Stimulated activated CD4-positive, alpha-beta T cell treated with anti-CD3 and anti-CD28 coated beads, TNF-alpha, amount 100 ng/mL, for 48 hours (primary cell): ENCODE results near the gene ATF6.
"Not testable (repeated sequence)": the region's sequence is repeated elsewhere in the genome, so short reads cannot be mapped to it uniquely, and the experiment has no call there.

ENCODE experiments used
- DNase-seq, 3 donors: peaks; one replicate each; pipeline ENCODE4 v3.0.0-alpha.2; 2020; ENCODE audit warnings: low read depth in 3 of 3

Gene ATF6

GRCh38 chr1:161781995-161782394 lies 15.9 kb downstream of the ATF6 start:
- no peak for DNase-seq

DNA sequence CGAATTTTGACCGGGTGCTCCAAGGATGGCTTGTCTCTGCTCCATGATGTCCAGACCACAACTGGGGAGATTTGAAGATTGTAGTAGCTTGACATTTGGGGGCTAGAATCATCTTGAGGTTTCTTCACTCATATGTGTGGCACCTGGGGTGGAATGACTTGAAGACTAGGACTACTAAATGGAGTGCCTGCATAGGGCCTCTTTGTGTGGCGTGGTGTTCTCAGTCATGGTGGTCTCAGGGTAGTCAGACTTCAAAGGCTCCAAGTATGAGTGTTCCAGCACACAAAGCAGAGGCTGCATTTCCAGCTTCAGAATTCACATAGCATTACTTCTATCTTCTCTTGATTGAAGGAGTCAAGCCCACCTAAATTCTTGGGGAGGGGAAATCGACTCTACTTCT lies 16.8 kb downstream of the ATF6 start:
- DNase-seq: no peak

DNA sequence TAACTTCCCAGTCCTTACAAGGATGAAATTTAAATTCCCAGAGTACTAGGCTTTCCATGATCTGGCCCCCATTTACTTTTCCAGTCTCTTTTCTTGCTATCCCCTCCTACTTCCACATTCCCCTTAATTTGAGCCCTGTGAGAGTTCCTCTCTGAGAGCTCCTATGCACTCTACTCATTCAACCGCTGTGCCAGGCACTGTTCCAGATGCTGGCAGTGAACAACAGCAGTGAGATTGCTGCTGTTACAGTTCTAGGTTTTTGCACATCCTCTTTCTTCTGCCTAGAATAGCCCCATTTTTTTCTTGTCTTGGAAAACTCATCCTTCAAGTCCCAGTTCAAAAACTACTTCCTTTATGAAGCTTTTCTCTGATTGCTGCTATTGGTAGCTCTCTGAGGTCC lies 18.8 kb downstream of the ATF6 start:
- DNase-seq: no peak

GRCh38 chr1:161787355-161787754 lies 21.2 kb downstream of the ATF6 start:
- no peak for DNase-seq

- DNase-seq: no peak
Measured at GRCh38 chr1:161790587-161791317, 24.6 kb downstream of the ATF6 start.

GRCh38 chr1:161791904-161792655 lies 26.0 kb downstream of the ATF6 start:
- DNase-seq: no peak

DNA sequence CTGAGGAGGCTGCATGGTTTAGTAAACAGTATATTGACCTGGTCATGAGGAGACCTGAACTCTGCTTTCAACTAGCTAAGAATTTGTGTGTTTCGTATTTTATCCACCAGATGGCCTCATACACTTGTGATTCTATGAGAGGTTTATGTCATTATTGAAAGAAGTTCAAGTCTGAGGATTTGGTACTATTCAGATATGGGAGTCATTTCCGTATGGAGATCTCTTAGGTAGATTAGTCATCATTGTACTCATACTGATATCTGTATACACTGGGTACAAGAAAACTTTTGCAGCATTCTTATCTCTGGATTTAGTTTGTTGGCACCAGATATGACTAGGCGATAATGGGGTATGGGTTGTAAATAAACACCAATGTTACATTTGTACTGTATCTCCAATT lies 26.6 kb downstream of the ATF6 start:
- no peak for DNase-seq

- DNase-seq: no peak
Measured at GRCh38 chr1:161799792-161800191, 33.7 kb downstream of the ATF6 start.

DNA sequence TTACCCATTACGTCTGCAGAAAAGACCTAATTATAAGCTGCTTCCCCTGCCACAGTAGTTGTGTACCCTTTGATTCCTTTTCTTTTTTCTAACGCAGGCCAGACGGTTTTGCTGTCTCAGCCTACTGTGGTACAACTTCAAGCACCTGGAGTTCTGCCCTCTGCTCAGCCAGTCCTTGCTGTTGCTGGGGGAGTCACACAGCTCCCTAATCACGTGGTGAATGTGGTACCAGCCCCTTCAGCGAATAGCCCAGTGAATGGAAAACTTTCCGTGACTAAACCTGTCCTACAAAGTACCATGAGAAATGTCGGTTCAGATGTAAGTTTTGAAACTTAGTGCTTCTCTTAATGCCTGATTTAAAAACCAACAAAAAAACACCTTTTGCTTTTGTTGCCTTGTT lies 35.8 kb downstream of the ATF6 start:
- DNase-seq: no peak

- DNase-seq: no peak
Measured at GRCh38 chr1:161803181-161803580, 37.1 kb downstream of the ATF6 start.

GRCh38 chr1:161805399-161806197 lies 39.5 kb downstream of the ATF6 start:
- DNase-seq: no peak

DNA sequence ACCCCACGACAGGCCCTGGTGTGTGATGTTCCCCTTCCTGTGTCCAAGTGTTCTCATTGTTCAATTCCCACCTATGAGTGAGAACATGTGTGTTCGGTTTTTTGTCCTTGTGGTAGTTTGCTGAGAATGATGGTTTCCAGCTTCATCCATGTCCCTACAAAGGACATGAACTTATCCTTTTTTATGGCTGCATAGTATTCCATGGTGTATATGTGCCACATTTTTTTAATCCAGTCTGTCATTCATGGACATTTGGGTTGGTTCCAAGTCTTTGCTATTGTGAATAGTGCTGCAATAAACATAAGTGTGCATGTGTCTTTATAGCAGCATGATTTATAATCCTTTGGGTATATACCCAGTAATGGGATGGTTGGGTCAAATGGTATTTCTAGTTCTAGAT lies 43.1 kb downstream of the ATF6 start:
- DNase-seq: not testable (repeated sequence)

DNA sequence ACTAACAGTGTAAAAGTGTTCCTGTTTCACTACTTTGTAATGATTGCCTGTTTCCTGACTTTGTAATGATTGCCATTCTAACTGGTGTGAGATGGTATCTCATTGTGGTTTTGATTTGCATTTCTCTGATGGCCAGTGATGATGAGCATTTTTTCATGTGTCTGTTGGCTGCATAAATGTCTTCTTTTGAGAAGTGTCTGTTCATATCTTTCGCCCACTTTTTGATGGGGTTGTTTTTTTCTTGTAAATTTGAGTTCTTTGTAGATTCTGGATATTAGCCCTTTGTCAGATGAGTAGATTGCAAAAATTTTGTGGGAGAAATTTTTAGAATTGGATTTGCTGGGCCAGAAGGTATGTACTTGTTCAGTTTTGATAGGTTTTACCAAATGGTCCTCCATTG lies 43.5 kb downstream of the ATF6 start:
- DNase-seq: not testable (repeated sequence)

DNA sequence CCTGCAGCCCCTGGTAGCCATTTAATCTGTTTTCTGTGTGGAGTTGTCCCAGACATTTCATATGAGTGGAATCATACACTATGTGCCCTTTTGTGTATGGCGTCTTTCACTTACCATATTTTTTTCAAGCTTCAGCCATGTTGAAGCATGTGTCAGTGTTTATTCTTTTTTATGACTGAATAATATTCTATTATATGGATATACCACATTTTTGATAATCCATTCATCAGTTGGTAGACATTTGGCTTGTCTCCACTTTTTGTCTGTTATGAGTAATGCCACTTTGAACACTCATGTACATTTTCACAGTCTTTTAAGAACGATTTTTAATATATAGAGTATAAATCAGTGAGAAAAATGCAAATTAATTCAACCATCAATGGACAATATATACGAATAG lies 44.7 kb downstream of the ATF6 start:
- no peak for DNase-seq

DNA sequence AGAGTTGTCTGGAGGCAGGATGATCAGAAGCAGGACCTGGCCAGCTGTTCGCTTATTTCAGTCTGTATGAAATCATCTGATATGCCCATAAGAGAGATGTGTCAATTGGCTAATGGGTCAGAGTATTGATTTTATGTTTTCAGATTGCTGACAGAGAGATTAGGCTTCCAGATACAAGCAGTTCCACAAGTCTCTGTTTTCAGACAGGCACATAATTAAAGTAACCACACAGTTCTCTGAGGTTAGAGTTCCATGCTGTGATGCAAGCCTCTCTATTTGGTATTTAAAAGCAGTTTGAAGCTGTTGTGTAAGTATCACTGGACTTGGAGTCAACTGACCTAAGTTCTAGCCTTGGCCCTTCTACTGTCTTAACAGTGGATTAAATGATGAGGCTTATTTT lies 50.1 kb downstream of the ATF6 start:
- no peak for DNase-seq

GRCh38 chr1:161817176-161817730 lies 51.1 kb downstream of the ATF6 start:
- DNase-seq: no peak

GRCh38 chr1:161820914-161821313 lies 54.8 kb downstream of the ATF6 start:
- DNase-seq: no peak

GRCh38 chr1:161824618-161825017 lies 58.5 kb downstream of the ATF6 start:
- no peak for DNase-seq

- no peak for DNase-seq
Measured at GRCh38 chr1:161825831-161826230, 59.7 kb downstream of the ATF6 start.

- no peak for DNase-seq
Measured at GRCh38 chr1:161826478-161826877, 60.4 kb downstream of the ATF6 start.

- DNase-seq: no peak
Measured at GRCh38 chr1:161827786-161828185, 61.7 kb downstream of the ATF6 start.

DNA sequence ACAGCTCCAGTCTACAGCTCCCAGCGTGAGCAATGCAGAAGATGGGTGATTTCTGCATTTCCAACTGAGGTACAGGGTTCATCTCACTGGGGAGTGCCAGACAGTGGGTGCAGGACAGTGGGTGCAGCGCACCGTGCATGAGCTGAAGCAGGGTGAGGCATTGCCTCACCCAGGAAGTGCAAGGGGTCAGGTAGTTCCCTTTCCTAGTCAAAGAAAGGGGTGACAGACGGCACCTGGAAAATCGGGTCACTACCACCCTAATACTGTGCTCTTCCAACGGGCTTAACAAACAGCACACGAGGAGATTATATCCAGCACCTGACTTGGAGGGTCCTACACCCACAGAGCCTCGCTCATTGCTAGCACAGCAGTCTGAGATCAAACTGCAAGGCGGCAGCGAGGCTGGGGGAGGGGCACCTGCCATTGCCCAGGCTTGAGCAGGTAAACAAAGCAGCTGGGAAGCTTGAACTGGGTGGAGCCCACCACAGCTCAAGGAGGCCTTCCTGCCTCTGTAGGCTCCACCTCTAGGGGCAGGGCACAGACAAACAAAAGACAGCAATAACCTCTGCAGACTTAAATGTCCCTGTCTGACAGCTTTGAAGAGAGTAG lies 66.3 kb downstream of the ATF6 start:
- not testable (repeated sequence) for DNase-seq
